HPDE6-E6E7 (cell line): ENCODE measurements around the gene ST8SIA6.

Source experiments
- DNase-seq: peaks from one replicate; pipeline ENCODE4 v3.0.0; 2011; ENCODE audit warnings: missing footprints; ENCODE audit errors: extremely low spot score

ST8SIA6 gene

GRCh38 chr10:17385066-17385465 is 69.3 kb downstream of the ST8SIA6 start:
- no peak for DNase-seq

GRCh38 chr10:17383801-17384555 is 70.4 kb downstream of the ST8SIA6 start:
- no peak for DNase-seq

GRCh38 chr10:17381502-17382142 is 72.8 kb downstream of the ST8SIA6 start:
- DNase-seq: no peak

- DNase-seq: no peak
Observed at GRCh38 chr10:17380888-17381287, 73.5 kb downstream of the ST8SIA6 start.

DNA sequence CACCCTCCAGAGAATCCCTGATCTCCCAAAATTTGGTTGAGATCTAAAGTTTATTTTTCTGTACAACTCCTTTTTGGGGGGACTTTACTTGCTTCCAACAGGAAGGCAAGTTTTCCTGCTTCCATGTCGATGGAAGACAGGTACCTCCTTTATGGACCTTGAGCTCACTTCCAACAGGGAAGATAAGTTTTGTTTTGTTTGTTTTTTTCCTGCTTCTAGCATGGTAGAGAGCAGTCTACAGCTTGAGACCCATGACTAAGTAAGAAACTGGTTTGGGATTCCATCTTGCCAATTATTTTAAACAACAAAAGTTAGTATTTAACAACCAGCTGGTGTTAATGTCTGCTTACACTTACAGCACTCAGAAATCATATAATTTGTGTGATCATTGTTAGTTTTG is 74.4 kb downstream of the ST8SIA6 start:
- no peak for DNase-seq

- DNase-seq: no peak
Observed at GRCh38 chr10:17379151-17379690, 75.2 kb downstream of the ST8SIA6 start.

- no peak for DNase-seq
Observed at GRCh38 chr10:17375936-17376584, 78.3 kb downstream of the ST8SIA6 start.

- DNase-seq: no peak
Observed at GRCh38 chr10:17368708-17369272, 85.6 kb downstream of the ST8SIA6 start.

GRCh38 chr10:17366705-17367104 is 87.7 kb downstream of the ST8SIA6 start:
- DNase-seq: no peak

DNA sequence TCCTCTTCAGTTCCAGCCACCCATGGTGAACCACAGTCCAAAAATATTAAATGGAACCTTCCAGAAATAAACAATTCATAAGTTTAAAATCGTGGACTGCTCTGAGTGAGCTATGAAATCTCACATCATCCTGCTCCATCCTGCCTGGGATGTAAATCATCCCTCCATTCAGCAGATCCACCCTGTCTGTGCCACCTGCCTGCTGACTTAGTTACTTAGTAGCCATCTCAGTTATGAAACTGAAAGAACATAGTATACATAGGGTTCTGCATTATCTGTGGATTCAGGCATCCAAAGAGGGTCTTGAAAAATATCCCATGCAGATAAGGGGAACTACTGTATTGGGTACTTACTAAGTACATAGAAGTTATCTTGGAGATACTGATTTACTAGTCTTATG is 89.0 kb downstream of the ST8SIA6 start:
- DNase-seq: no peak

DNA sequence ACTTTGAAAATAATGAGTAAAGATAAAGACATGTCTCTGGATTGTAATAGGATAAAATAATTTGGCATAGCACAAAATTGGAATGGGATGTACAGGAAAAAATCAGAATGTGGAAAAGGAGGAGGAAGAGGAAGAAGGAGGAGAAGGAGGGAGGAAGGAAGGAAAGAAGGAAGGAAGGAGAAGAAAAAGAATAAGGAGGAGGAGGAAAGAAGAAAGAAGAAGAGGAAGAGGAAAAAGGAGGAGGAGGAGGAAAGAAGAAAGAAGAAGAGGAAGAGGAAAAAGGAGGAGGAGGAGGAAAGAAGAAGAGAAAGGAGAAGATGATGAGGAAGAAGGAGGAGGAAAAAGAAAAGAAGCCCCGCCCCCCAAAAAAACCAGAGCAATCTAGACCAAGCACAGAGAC is 95.9 kb downstream of the ST8SIA6 start:
- DNase-seq: no peak

DNA sequence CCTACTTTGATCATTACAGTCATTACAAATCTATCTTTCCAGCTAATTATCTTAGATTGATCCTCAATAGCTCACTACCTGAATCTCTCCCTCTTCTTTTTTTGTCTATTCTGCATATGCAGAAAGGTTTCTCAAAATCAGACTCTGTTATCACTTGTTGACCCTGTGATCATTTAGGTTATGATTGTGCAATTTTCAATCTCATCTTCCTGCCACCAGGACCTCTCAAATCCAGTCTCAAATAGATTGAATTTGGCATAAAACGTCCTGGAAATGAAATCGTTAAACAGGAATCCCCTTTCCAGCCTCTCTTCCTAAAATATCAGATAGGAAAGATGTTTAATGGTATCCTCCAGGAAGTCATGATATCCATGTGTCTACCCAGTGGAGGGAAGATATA is 96.6 kb downstream of the ST8SIA6 start:
- DNase-seq: no peak

DNA sequence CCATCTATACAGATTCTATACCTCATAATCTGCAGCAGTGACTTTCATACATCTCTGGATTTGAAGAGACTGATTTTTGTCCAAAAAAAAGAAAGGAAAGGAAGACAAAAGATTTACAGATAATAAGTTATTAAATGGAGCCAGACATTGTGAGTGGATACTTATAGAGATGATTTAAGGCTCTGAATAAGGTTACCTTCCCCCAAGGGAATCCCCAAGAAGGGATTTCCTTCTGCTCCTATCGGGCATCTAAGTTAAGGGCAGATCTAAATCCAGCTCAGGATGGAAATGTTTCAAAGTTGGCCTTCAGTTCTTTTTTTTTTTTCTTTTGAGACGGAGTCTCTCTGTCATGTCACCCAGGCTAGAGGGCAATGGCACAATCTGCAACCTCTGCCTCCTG is 97.6 kb downstream of the ST8SIA6 start:
- no peak for DNase-seq

GRCh38 chr10:17354781-17355180 is 99.6 kb downstream of the ST8SIA6 start:
- no peak for DNase-seq

DNA sequence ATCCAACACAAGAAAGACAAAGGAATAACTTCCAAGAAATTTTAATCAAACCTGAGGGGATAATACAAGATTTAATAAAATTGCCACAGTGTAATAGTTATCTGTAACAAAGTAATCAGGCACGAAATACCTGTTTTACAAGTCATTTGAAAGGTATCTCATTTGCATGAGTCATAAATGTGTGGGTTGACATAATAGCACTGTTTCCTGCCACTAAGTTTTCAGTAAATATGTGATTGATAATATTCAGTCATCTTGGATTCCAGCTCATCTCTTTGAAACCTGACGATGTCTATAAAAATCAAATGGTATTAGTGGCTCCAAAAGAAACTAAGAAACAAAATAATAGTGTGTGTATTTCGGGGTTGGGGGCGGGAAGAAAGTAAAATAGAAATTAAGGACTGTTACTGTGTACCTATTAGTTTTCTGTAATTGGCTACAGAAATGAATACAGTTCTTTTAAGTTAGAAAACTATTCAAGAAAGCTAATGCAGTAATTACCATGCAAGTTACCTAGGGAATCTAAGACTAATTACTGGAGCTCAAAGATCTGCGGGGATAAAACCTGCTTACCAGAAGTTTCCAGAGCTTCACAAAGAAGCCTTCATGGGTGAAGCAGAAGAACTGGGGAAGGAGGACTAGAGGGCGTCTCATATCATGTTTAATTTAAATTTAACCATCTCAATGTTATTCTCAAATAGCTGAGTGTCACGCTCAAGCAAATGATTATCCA is 100.7 kb downstream of the ST8SIA6 start:
- peak; percentile 10 for DNase-seq

DNA sequence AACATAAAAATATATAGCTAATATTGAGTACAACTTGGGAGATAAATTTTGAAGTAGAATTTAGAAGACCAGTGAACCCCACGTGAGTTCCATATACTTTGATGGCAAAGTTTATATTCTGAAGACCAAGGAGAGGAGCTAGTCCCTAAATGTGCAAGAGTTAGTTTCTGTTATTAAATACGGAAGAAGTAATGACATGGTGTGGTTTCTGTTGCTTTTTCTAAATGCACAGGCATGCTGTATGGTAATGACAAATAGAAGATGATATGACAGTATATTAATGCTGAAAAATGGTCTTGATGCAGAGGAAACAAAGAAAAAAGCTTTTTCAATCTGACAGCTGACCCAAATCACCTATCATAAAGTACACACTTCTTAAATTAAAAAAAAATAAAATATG is 101.8 kb downstream of the ST8SIA6 start:
- DNase-seq: no peak

GRCh38 chr10:17351506-17351905 is 102.9 kb downstream of the ST8SIA6 start:
- DNase-seq: no peak

- DNase-seq: no peak
Observed at GRCh38 chr10:17349717-17350116, 104.7 kb downstream of the ST8SIA6 start.

- DNase-seq: peak; percentile 54
Observed at GRCh38 chr10:17348501-17349349, 105.7 kb downstream of the ST8SIA6 start.

GRCh38 chr10:17348011-17348500 is 106.3 kb downstream of the ST8SIA6 start:
- no peak for DNase-seq

DNA sequence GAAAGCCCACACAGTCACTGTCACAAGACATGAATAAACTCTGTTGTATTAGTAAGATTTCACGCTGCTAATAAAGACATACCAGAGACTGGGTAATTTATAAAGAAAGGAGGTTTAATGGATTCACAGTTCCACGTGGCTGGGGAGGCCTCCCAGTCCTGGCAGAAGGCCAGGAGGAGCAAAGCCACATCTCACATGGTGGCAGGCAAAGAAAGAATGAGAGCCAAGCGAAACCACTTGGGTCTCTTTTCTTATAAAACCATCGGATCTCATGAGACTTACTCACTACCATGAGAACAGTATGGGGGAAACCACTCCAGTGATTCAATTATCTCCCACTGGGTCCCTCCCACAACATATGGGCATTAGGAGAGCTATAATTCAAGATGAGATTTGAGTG is 110.2 kb downstream of the ST8SIA6 start:
- DNase-seq: no peak
